Pulmonary artery endothelial cell (primary cell): ENCODE data around the gene ULK1. TPM values are rescaled to one million over a fixed set of nuclear protein-coding genes. Genes with fewer than 3 reads are reported as not detected.

ENCODE experiments used
- DNase-seq: peaks from one replicate; pipeline ENCODE4 v3.0.0-alpha.2; 2011; ENCODE audit warnings: low read depth, low spot score
- total RNA-seq: library from RNA; depleted of rRNA; stranded (reverse); fragments of >200 nt; gene quantifications from 2 replicates; pipeline ENCODE4 v1.2.3, GENCODE V29; 2014

Gene ULK1
- total RNA-seq, 1 donor from 2014 or later = 5.2 TPM

DNA sequence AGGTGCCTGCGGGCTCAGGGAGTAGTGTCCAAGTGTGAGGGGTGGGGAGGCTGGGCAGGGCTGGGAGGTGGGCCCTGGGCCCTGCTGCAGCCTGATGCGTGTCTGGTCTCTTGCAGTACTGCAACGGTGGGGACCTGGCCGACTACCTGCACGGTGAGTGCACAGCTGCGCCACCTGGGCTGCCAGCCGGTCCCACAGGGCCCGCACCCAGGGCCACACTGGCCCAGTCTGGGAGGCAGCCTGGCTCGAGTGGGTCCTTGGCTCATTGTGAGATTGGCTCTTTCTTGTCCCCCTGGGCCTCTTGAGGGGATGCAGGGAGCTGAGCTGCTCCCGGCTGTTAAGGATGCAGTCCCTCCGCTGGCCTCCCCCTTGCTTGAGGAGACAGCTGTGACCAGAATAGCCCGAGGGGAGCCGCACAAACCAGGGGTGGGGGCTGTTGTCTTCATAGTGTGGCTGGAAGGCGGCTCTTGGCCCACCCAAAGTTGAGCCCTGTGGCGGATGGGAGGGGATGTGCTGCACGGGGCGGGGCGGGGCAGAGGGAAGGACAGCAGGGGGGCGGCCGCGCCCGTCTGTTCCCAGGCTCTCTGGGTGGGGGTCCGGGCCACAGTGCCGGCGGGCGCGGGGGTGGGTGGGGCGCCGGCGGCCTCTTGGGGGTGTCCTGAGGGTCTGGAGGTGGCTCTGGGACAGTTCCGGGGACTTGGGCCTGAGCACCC lies 13.1 kb downstream of the ULK1 start:
- DNase-seq = no peak

DNA sequence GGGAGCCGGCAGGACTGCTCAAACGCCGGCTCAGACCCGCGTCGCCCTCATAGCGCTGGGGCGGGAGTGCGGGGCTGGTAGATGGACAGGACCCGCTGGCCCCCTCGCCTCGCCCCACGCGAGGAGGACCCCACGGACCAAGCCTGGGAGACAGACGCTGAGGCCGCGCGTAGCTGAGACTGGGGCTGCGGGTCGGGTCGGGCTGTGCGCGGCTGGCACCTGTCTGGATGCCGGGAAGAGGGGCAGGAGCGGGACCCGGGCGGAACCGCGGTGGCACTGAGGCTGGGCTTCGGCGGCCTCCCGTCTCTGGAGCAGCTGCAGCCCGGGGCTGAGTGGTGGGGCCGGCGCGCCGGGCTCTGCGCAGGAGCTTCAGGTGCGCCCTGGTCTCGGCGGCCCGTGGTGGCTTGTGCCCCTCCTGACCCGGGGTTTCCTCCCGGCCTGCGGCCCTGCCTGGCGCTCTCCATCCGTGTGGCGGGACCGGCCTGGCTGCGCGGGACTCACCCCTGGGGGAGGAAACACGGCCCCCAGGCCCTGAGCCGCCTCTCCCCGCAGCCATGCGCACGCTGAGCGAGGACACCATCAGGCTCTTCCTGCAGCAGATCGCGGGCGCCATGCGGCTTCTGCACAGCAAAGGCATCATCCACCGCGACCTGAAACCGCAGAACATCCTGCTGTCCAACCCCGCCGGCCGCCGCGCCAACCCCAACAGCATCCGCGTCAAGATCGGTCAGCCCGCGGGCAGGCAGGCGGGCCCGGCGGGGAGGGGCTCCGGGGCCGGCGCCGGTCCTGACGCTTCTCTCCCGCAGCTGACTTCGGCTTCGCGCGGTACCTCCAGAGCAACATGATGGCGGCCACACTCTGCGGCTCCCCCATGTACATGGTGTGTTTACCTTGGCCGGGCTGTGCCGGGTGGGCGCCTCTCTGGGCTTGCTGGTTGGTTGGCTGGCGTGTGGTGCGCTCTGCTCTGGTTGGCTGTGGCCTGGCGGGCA lies 14.0 kb downstream of the ULK1 start:
- DNase-seq = no peak

DNA sequence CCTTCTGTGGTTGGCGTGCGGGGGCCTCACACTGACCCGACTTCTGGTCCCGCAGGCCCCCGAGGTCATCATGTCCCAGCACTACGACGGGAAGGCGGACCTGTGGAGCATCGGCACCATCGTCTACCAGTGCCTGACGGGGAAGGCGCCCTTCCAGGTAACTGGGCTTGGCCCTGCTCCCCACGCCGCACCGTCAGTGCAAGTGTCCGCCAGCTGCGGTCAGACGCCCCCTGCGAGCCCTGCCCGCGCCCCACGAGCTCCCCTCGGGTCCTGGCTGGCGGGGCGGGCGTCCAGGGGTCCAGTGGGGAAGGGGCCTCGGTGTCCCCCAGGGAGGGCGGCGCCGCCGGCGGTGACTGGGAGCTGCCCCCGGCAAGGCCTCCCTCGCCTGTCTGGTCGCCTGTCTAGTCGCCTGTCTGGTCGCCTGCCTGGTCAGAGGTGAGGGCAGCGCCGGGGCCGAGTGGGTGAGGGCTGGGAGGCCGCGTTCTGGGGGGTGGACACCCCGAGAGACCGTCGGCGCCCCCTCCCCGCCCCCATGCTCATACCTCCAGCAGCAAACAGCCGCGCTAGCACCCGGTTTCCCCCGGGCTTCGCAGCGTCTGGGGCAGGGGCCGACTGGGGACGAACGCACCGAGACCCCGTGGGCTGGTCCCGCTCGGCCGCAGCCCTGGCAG lies 14.8 kb downstream of the ULK1 start:
- DNase-seq = no peak

DNA sequence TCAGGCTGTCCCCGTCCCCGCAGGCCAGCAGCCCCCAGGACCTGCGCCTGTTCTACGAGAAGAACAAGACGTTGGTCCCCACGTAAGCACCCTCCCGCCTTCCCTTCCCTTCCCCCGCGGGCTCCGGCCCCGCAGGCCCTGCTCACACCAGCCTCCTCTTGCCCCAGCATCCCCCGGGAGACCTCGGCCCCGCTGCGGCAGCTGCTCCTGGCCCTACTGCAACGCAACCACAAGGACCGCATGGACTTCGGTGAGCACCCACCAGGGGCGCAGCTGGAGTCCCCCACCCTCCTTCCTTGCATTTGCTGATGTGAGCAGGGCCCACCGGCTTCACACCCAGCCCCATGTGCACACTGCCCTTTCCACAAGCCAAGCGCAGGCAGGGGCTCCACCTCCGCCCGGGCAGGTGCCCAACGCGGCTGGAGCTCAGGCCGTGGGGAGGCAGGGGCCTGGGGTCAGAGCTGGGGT lies 15.4 kb downstream of the ULK1 start:
- DNase-seq = no peak

DNA sequence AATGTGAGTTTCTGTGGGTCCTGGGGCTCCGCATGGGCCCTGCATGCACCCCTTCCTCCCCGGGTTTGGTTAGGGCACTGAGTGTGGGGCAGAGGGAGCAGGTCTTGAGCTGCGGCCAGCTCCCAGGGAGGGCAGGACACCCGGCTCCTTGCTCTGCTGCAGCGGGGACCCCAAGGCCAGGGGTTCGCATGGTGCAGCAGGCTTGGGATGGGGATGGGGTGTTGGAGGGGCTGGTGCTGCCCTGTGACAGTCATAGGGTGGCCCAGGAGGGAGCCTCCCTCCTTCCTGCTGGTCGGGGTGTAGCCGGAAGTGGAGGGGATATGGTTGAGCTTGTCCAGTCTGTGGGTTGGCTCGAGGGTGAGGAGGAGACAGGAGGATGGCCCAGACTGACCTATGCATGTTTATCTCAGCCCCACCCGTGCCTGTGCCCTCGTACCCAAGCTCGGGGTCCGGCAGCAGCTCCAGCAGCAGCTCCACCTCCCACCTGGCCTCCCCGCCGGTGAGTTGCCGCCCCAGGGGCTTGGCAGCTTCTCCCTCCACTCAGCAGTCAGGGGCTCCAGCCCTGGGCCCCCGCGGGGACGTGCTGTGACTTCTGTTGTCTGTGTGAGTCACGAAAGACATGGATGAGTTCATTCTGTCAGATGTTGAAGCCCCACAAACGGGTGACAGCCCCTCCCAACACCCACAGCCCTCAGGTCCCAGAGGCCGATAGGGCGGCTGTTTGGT lies 16.0 kb downstream of the ULK1 start:
- DNase-seq = no peak

DNA sequence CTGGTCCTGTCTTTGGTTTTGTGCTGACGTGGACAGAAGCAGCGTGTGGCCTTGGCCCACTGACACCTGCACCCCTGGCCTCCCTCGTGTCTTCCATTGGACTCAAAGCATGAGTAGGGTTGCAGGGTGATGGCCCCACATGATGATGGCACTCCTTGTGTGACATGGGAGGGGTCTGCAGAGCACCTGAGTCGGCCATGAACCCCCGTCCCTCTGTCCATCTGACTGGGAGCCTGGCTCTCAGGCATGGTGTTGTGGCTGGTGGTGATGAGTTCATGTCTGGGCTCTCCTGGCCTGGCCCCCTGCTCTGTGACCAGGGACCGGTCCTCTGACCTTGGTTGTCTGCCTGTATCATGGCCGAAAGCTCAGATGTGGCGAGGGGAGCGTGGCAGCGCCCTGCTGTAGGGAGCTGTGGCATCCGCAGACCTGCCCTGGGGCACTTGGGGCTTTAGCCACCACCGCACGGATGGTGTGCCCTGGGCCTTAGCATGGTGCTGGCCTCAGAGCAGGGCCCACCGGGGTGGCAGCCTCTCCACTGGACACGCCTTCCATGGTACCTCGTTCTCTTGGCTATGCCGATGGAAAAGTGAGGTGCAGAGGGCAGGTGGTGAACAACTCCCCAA lies 16.7 kb downstream of the ULK1 start:
- DNase-seq = no peak

DNA sequence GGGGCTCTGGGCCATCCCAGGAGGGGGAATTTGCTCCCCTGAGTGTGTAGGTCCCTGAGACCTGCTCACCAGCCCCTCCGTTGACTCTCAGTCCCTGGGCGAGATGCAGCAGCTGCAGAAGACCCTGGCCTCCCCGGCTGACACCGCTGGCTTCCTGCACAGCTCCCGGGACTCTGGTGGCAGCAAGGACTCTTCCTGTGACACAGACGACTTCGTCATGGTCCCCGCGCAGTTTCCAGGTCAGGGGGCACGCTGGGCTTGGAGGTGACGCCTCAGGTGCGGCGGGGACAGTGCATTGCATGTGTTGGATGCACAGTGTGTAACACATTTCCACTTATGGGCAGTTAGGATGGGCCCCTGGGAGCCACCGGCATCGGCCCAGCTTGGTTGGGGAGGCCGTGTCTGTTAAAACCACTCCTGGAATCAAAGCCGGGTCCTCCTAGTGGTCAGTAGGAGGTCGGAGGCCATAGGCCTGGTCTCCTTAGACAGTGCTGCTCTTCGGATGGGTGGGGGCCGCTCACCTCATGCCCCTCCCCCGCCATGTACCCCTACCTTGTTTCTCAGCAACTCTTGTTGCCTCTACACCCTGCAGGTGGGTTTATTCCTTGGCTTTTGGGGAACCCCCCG lies 17.5 kb downstream of the ULK1 start:
- no peak for DNase-seq

DNA sequence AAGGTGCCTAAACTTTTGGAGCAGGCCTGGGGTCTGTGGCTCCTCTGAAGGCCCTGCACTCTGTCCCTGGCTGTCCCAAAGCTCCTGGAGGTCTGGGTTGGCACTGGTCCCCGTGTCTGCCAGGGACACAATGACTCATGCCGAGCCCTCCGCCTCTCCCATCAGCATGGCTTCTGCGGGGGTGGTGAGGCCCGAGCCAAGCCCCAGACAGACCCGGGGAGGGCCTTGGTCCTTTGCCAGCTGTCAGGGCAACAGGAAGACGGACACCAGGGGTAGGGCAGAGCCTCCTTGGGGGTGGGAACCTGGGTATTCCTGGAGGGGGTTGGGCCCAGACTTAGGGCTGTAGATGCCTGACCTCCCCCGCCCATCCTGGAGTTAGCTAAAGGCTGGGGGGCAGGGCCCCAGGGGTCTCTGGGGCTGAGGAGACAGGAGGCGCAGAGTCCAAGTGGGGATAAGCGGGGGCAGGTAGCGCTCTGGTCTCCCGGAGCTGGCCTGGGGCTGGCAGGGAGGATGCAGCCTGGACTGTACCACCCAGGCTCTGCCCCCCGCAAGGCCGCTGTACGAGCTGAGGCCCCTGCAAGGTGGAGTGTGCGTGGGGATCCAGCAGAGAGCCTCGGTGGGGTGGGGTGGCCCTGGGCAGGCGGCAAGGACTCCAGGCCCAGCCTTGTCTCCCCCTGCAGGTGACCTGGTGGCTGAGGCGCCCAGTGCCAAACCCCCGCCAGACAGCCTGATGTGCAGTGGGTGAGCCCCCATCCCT lies 18.3 kb downstream of the ULK1 start:
- peak; percentile 33 for DNase-seq

DNA sequence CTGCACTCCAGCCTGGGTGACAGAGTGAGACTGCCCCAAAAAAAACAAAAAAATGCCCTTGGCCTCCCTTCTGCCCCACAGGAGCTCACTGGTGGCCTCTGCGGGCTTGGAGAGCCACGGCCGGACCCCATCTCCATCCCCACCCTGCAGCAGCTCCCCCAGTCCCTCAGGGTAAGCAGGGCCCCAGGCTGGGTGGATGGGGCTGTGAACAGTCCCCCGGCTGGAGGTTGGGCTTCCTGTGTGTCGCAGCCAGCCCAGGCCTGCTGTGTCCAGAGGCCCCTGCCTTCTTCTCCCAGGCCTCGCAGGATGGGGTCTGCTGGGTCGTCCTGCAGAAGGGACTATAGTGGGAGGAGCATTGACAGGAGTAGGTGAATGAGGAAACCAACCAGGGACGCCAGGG lies 19.2 kb downstream of the ULK1 start:
- no peak for DNase-seq

DNA sequence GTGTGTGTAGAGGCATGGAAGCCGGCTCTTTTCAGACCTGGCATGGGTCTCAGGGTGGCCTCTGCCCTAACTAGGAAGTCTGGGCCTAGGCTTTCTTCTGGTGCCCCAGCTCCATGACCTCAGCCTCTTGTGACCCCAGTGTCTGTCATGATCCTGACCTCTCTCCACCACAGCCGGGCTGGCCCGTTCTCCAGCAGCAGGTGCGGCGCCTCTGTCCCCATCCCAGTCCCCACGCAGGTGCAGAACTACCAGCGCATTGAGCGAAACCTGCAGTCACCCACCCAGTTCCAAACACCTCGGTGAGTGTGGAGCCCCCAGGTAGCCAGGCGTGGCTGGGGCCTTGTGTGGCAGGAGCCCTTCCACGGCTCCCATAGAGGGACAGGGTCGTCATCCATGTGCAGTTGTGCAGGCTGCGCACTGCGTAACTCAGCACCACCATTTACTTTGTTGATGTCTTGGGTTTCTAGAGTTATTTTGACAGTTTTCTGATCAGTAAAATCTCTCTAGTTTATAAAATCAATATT lies 19.8 kb downstream of the ULK1 start:
- no peak for DNase-seq

DNA sequence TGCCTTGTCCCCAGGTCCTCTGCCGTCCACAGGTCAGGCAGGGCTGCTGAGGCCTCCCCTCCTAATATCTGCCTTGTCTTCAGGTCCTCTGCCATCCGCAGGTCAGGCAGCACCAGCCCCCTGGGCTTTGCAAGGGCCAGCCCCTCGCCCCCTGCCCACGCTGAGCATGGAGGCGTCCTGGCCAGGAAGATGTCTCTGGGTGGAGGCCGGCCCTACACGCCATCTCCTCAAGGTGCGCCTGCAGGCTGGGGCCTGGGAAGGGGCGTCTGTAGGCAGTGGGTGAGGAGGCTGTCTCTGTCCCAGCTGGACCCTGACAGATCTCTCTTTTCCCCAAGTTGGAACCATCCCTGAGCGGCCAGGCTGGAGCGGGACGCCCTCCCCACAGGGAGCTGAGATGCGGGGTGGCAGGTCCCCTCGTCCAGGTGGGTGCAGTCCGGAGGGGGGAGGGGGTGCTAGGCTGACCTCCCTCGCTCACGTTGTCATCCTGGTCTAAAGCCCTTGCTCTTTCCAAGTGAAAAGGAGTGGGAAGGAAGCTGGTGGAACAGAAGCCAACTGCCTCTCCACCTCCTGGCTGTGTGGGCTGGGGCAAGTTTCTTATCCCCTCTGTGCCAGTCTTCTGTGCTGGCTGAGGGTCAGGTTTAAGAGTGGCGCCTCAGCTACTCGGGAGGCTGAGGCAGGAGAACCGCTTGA lies 20.7 kb downstream of the ULK1 start:
- no peak for DNase-seq

DNA sequence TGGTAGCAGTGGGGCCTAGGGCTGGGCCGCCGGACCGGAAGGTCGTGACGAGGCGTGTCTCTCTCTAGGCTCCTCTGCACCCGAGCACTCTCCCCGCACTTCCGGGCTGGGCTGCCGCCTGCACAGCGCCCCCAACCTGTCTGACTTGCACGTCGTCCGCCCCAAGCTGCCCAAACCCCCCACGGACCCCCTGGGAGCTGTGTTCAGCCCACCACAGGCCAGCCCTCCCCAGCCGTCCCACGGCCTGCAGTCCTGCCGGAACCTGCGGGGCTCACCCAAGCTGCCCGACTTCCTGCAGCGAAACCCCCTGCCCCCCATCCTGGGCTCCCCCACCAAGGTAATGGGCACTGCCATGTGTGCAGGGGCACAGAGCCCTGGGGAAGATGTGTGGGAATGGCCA lies 21.4 kb downstream of the ULK1 start:
- no peak for DNase-seq

DNA sequence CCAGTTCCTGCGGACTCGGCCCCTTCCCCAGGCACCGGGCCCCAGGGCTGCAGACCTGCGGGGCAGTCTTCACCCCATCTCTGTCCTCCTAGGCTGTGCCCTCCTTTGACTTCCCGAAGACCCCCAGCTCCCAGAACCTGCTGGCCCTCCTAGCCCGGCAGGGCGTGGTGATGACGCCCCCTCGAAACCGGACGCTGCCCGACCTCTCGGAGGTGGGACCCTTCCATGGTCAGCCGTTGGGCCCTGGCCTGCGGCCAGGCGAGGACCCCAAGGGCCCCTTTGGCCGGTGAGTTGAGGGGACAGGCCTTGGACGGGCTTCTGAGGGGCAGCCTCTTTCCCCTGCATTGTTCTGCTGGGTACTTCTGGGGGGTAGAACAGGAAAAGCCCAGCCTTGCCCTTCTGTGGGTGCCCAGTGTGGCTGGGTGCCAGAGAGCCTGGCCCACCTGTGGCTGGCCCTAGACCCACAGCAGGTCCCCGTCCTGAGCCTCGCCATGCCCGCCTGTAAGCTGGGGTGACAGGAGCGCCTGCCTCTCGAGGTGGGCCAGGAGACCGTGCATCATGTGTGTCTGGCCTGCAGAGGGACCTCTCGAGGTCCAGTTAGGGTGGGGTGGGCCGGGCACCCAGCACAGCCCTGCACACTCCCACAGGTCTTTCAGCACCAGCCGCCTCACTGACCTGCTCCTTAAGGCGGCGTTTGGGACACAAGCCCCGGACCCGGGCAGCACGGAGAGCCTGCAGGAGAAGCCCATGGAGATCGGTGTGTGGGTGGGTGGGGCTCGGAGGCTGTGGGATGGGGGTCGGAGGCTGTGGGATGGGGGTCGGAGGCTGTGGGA lies 22.1 kb downstream of the ULK1 start:
- DNase-seq = no peak

DNA sequence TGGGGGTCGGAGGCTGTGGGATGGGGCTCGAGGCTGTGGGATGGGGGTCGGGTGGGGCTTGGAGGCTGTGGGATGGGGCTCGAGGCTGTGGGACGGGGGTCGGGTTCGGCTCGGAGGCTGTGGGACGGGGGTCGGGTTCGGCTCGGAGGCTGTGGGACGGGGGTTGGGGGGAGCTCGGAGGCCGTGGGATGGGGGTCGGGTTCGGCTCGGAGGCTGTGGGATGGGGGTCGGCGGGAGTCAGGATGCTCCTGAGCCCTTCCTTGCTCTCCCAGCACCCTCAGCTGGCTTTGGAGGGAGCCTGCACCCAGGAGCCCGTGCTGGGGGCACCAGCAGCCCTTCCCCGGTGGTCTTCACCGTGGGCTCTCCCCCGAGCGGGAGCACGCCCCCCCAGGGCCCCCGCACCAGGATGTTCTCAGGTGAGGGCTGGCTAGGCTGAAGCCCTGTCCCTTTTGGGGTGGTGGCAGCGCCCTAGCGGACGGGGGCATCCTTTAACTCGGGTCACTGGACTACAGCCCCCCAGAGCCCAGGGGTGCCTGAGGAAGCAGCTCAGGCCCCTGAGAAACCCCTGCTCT lies 22.8 kb downstream of the ULK1 start:
- DNase-seq = no peak

DNA sequence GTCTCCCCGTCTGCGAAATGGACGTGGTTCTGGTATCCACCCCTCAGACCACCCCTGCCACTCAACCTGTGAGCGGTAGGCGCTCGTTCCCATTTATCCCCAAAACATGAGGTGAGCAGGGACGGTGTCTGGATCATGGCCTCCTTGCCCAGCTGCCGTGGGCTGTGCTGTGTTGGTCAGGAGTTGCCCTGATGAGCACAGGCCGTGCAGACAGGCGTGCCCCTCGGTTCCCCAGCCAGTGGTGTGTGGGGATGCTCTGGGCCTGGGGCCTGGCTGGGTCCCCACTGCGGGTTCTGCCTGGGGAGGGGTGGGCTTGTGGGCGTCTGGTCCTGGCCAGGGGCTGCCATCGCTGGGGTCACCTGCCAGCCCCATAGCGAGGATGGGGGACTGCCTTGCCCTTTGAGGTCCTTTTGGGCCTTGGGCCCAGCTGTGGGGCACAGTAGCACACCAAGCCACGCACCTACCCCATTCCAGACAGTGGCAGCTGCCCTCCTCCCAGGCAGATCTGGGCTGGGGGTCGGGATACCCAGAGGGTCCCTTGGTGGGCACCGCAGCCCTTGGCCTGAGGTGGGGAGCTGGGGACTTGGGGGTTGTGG lies 23.4 kb downstream of the ULK1 start:
- no peak for DNase-seq

DNA sequence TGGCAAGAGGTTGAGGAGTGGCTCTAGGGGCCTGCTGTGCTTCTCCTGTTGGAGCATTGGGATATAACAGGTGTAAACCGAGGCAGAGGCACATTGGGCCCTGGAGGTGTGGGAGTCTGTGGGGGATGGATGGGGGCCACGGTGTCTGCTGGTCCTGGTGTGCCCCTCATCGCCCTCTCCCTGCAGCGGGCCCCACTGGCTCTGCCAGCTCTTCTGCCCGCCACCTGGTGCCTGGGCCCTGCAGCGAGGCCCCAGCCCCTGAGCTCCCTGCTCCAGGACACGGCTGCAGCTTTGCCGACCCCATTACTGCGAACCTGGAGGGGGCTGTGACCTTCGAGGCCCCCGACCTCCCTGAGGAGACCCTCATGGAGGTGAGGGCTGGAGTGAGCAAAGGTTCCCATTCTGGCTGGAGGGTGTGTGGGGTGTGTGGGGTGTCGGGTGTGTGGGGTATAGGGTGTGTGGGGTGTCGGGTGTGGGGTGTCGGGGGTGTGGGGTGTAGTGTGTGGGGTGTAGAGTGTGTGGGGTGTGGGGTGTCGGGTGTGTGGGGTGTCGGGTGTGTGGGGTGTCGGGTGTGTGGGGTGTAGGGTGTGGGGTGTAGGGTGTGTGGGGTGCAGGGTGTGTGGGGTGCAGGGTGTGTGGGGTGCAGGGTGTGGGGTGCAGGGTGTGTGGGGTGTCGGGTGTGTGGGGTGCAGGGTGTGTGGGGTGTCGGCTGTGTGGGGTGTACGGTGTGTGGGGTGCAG lies 24.1 kb downstream of the ULK1 start:
- DNase-seq = no peak

DNA sequence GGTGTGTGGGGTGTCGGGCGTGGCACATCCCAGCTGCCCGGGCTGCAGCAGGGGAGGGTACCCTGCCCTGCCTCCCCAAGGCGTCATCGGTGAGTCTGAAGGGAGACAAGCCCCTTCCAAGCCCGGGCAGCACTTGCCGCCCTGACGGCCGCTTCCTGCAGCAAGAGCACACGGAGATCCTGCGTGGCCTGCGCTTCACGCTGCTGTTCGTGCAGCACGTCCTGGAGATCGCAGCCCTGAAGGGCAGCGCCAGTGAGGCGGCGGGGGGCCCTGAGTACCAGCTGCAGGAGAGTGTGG lies 24.6 kb downstream of the ULK1 start:
- no peak for DNase-seq
